ENCODE measurements around the gene CARMIL1. TPM values are rescaled to one million over a fixed set of nuclear protein-coding genes. Genes with fewer than 3 reads are reported as not detected.

CARMIL1 gene
- total and polyA plus RNA-seq, 10 of the 15 experiments (the other 5 are each of a cell fraction or from before 2014, with no cell fraction given): 6.4 to 18.1 (median 10.3) TPM

GRCh38 chr6:25463441-25463840 is 184.3 kb downstream of the CARMIL1 start:
- ChIA-PET POLR2A (interaction anchor here (0.7 kb wide), 1 partner anchor 72 kb away, joined by 4 read pairs; no protein-coding TSS in a partner anchor), SMC1A (ENCODE audit: uncharacterized antibody, unreplicated experiment) (no interaction called here), CTCF (no interaction called here), RAD21 (ENCODE audit: unreplicated experiment) (interaction anchor here (0.7 kb wide), 1 partner anchor 86 kb away, joined by 3 read pairs; no protein-coding TSS in a partner anchor)
- no peaks in the 10 kb centered on the region for H4K20me1 ChIP-seq (ENCODE audit: control insufficient read depth, insufficient read depth)
- no peaks in the 10 kb centered on the region for H3K27me3 ChIP-seq (replicated peaks in 1 of 2; ENCODE audit: control insufficient read depth in 2 of 2, insufficient read depth in 2 of 2, low read length in 1 of 2)
- TF ChIP-seq ZBTB33 (IDR thresholded peaks at IDR 0.05) (no peak), KDM1A (IDR thresholded peaks at IDR 0.05; ENCODE audit: borderline replicate concordance) (no peak), SMC3 (IDR thresholded peaks at IDR 0.05; ENCODE audit: borderline replicate concordance, low read length) (no peak), NRF1 (conservative IDR thresholded peaks at IDR 0.05; ENCODE audit: low read depth, low read length) (no peak), SKIL (IDR thresholded peaks at IDR 0.05; ENCODE audit: low read depth, poor library complexity, severe bottlenecking) (no peak), HSF1 (IDR thresholded peaks at IDR 0.05; ENCODE audit: low read depth, low read length) (no peak), CEBPZ (IDR thresholded peaks at IDR 0.05; ENCODE audit: low read depth, low read length) (no peak), ESRRA (IDR thresholded peaks at IDR 0.05; ENCODE audit: low read length) (no peak), GATAD2B (conservative IDR thresholded peaks at IDR 0.05; ENCODE audit: low read depth) (no peak), MLLT1 (IDR thresholded peaks at IDR 0.05) (no peak), JUNB (IDR thresholded peaks at IDR 0.05) (no peak)
- H3K27ac ChIP-seq (ENCODE audit: control insufficient read depth, insufficient read depth): no peak overlapping the region
- no peaks in the 10 kb centered on the region for H3K79me2 ChIP-seq (ENCODE audit: control insufficient read depth, insufficient read depth, low read length)
- ATAC-seq (no peak), FAIRE-seq (no peak), DNase-seq (ENCODE audit: low read depth, low spot score) (no peak)
- no peak overlapping the region for H3K9ac ChIP-seq (ENCODE audit: control insufficient read depth, insufficient read depth, low read length)
- H2AFZ ChIP-seq (ENCODE audit: control insufficient read depth, low read depth, low read length): no peak overlapping the region
- no peaks in the 10 kb centered on the region for H3K36me3 ChIP-seq (ENCODE audit: control insufficient read depth in 2 of 2, insufficient read depth in 2 of 2, low read length in 1 of 2)
- H3K4me2 ChIP-seq (ENCODE audit: control insufficient read depth, insufficient read depth): no peak overlapping the region
- H3K4me1 ChIP-seq (ENCODE audit: control insufficient read depth, insufficient read depth, low read length): no peaks in the 10 kb centered on the region
- in situ Hi-C loops (cut with MboI): no loop called here
- BruUV-seq (replicated peaks): no TSS peak
- intact Hi-C loops (cut with micrococcal nuclease; ENCODE audit: unreplicated experiment): no loop called here
- no peak overlapping the region for H3K4me3 ChIP-seq
- 56% methylated on average over 4 of the region's 4 CpGs for WGBS (ENCODE audit: insufficient coverage, insufficient replicate concordance, low lambda C conversion rate, missing lambda C conversion rate)
- no peaks in the 10 kb centered on the region for H3K9me3 ChIP-seq (replicated peaks; ENCODE audit: control insufficient read depth, insufficient read depth, low read length)
